Measurements from ENCODE around the gene LRRC36.

GRCh38 chr16:67339453-67339852, 12.8 kb downstream of the LRRC36 start:
- TF ChIP-seq EZH2 (optimal IDR thresholded peaks at IDR 0.05; ENCODE audit: low read depth, low read length): no peak
- TF ChIP-seq, protein P1, sequence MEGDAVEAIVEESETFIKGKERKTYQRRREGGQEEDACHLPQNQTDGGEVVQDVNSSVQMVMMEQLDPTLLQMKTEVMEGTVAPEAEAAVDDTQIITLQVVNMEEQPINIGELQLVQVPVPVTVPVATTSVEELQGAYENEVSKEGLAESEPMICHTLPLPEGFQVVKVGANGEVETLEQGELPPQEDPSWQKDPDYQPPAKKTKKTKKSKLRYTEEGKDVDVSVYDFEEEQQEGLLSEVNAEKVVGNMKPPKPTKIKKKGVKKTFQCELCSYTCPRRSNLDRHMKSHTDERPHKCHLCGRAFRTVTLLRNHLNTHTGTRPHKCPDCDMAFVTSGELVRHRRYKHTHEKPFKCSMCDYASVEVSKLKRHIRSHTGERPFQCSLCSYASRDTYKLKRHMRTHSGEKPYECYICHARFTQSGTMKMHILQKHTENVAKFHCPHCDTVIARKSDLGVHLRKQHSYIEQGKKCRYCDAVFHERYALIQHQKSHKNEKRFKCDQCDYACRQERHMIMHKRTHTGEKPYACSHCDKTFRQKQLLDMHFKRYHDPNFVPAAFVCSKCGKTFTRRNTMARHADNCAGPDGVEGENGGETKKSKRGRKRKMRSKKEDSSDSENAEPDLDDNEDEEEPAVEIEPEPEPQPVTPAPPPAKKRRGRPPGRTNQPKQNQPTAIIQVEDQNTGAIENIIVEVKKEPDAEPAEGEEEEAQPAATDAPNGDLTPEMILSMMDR (IDR thresholded peaks at IDR 0.05; ENCODE audit: low read length): peak; percentile 13; the same call in 1 of the 2 replicates
